IMR-90 (cell line): Measurements from ENCODE around the gene IFNL1. TPM values are rescaled to one million over a fixed set of nuclear protein-coding genes. Genes with fewer than 3 reads are reported as not detected.

Experiments
- ATAC-seq: fragments of 200-7000 bp; cut with Tn5 transposase; 2 replicates; pipeline ENCODE4 v1.9.1; 2020; ENCODE audit warnings: low read depth, mild to moderate bottlenecking, moderate library complexity
- BruUV-seq: library from RNA; stranded (reverse); fragments of 400-500 nt; replicated peaks from 2 replicates; lab custom pipeline; 2021; lab: Mats Ljungman, UMichigan
- CTCF ChIA-PET: fragments of 300-600 bp; formaldehyde crosslinking; extraction: SDS; loops from one replicate; lab custom pipeline; 2021; ENCODE audit warnings: antibody characterized with exemption; lab: Yijun Ruan, JAX
- POLR2A ChIA-PET: fragments of 300-600 bp; sonication (Branson Sonifier 250); formaldehyde crosslinking; loops from one replicate; lab custom pipeline; 2022; ENCODE audit warnings: antibody characterized with exemption; ENCODE audit not compliant: unreplicated experiment; lab: Charles Lee
- DNase-seq: peaks from one replicate; pipeline ENCODE4 v3.0.0; 2013
- H2AFZ ChIP-seq: replicated peaks from 2 replicates; pipeline ENCODE3; 2013; ENCODE audit warnings: low read length, mild to moderate bottlenecking; ENCODE audit not compliant: poor library complexity
- H2AK5ac ChIP-seq: 2 replicates; pipeline ENCODE4 v1.6.1; 2013; ENCODE audit warnings: low read depth, low read length, inconsistent platforms
- H2AK9ac ChIP-seq: replicated peaks from 2 replicates; pipeline ENCODE3; 2013; ENCODE audit warnings: mild to moderate bottlenecking, low read depth, low read length, moderate library complexity; ENCODE audit not compliant: poor library complexity
- H2BK120ac ChIP-seq: 2 replicates; pipeline ENCODE4 v1.6.1; 2013; ENCODE audit warnings: low read depth, low read length, inconsistent platforms
- H2BK15ac ChIP-seq: 3 replicates; pipeline ENCODE4 v1.6.1; 2013; ENCODE audit warnings: low read depth, low read length, inconsistent platforms
- H2BK20ac ChIP-seq: 2 replicates; pipeline ENCODE4 v1.6.1; 2013; ENCODE audit warnings: low read depth, mild to moderate bottlenecking, inconsistent platforms, low read length, moderate library complexity
- H2BK5ac ChIP-seq: 2 replicates; pipeline ENCODE4 v1.6.1; 2013; ENCODE audit warnings: mild to moderate bottlenecking, low read depth, low read length, inconsistent platforms; ENCODE audit not compliant: poor library complexity, severe bottlenecking
- H3K14ac ChIP-seq: replicated peaks from 2 replicates; pipeline ENCODE4 v1.6.1; 2013; ENCODE audit warnings: low read depth, low read length, inconsistent platforms
- H3K18ac ChIP-seq: 2 replicates; pipeline ENCODE4 v1.6.1; 2013; ENCODE audit warnings: low read depth, low read length, control low read depth
- H3K23ac ChIP-seq: 2 replicates; pipeline ENCODE4 v1.6.1; 2013; ENCODE audit warnings: low read depth, low read length, inconsistent platforms
- H3K27ac ChIP-seq: 2 replicates; pipeline ENCODE4 v1.5.1; 2013; ENCODE audit warnings: mild to moderate bottlenecking, control low read depth, low read length; ENCODE audit not compliant: insufficient read depth
- H3K27me3 ChIP-seq: 2 replicates; pipeline ENCODE4 v1.6.1; 2013; ENCODE audit warnings: low read length; ENCODE audit not compliant: control insufficient read depth, insufficient read depth
- H3K36me3 ChIP-seq: 2 replicates; pipeline ENCODE4 v1.6.1; 2013; ENCODE audit warnings: low read length, mixed read lengths; ENCODE audit not compliant: control insufficient read depth, insufficient read depth
- H3K4ac ChIP-seq: 2 replicates; pipeline ENCODE4 v1.6.1; 2013; ENCODE audit warnings: low read depth, low read length, inconsistent platforms
- H3K4me1 ChIP-seq: 2 replicates; pipeline ENCODE4 v1.6.1; 2013; ENCODE audit warnings: low read length, mixed read lengths; ENCODE audit not compliant: control insufficient read depth, insufficient read depth
- H3K4me2 ChIP-seq: 2 replicates; pipeline ENCODE4 v1.6.1; 2013; ENCODE audit warnings: low read depth, mild to moderate bottlenecking, control low read depth, low read length, moderate library complexity
- H3K4me3 ChIP-seq: 2 replicates; pipeline ENCODE4 v1.5.1; 2013; ENCODE audit warnings: low read depth, mild to moderate bottlenecking, control low read depth, low read length, moderate library complexity; ENCODE audit not compliant: insufficient read depth
- H3K56ac ChIP-seq: 2 replicates; pipeline ENCODE4 v1.6.1; 2013; ENCODE audit warnings: low read length, inconsistent platforms; ENCODE audit not compliant: insufficient read depth; ENCODE audit errors: extremely low read depth
- H3K79me1 ChIP-seq, 2 experiments: 2 replicates each; pipeline ENCODE4 v1.6.1; 2013; ENCODE audit warnings: low read length in 2 of 2, inconsistent platforms in 1 of 2, low read depth in 1 of 2
- H3K9ac ChIP-seq: 2 replicates; pipeline ENCODE4 v1.6.1; 2013; ENCODE audit warnings: low read depth, low read length, control low read depth
- H3K9me1 ChIP-seq: 2 replicates; pipeline ENCODE4 v1.6.1; 2013; ENCODE audit warnings: low read length, inconsistent platforms; ENCODE audit not compliant: insufficient read depth
- H3K9me3 ChIP-seq: 2 replicates; pipeline ENCODE4 v1.6.1; 2013; ENCODE audit warnings: low read length; ENCODE audit not compliant: control insufficient read depth, insufficient read depth
- H4K20me1 ChIP-seq: 2 replicates; pipeline ENCODE4 v1.6.1; 2013; ENCODE audit warnings: low read length, inconsistent platforms; ENCODE audit not compliant: insufficient read depth
- H4K5ac ChIP-seq: 2 replicates; pipeline ENCODE4 v1.6.1; 2013; ENCODE audit warnings: mild to moderate bottlenecking, low read depth, low read length, control low read depth
- H4K8ac ChIP-seq, 2 experiments: 2 replicates each; pipeline ENCODE4 v1.6.1; 2013; ENCODE audit warnings: low read depth in 2 of 2, low read length in 2 of 2, control low read depth in 1 of 2, inconsistent platforms in 1 of 2
- H4K91ac ChIP-seq: 2 replicates; pipeline ENCODE4 v1.6.1; 2013; ENCODE audit warnings: low read depth, low read length, inconsistent platforms; ENCODE audit not compliant: insufficient read depth
- MAFK ChIP-seq: IDR thresholded peaks from 2 replicates; pipeline ENCODE4 v1.6.1; 2012; ENCODE audit warnings: low read depth, low read length, improper control_type of control experiment
- MXI1 ChIP-seq: IDR thresholded peaks from 2 replicates; pipeline ENCODE4 v1.6.1; 2012; ENCODE audit warnings: low read depth, mild to moderate bottlenecking, low read length, moderate library complexity, borderline replicate concordance
- NFE2L2 ChIP-seq: fragments of 150-350 bp; IDR thresholded peaks from 2 replicates; pipeline ENCODE4 v1.6.1; 2016; ENCODE audit warnings: low read depth, mild to moderate bottlenecking, low read length
- POLR2A ChIP-seq: IDR thresholded peaks from 2 replicates; pipeline ENCODE4 v1.6.1; 2012; ENCODE audit warnings: mild to moderate bottlenecking, low read depth, low read length
- RAD21 ChIP-seq: IDR thresholded peaks from 2 replicates; pipeline ENCODE4 v1.6.1; 2012; ENCODE audit warnings: low read length, improper control_type of control experiment
- RCOR1 ChIP-seq: IDR thresholded peaks from 2 replicates; pipeline ENCODE4 v1.6.1; 2012; ENCODE audit warnings: mild to moderate bottlenecking, low read length, improper control_type of control experiment; ENCODE audit not compliant: insufficient replicate concordance
- RFX5 ChIP-seq: IDR thresholded peaks from 2 replicates; pipeline ENCODE4 v1.8.0; 2012; ENCODE audit warnings: low read depth, mild to moderate bottlenecking, low read length, moderate library complexity
- WGBS, 2 experiments: methylation state at CpG; one replicate each; pipeline versions ENCODE4 v1.1.5 to v1.1.7; 2013; ENCODE audit warnings: missing lambda C conversion rate in 2 of 2; ENCODE audit not compliant: insufficient read length in 1 of 2; ENCODE audit errors: extremely low coverage in 2 of 2; 5-methylcytosine and 5-hydroxymethylcytosine counted together
- dilution Hi-C: fragments of 300-500 bp; cut with HindIII; formaldehyde crosslinking; loops from one replicate; pipeline ENCODE4 v1.14.3; 2018; ENCODE audit warnings: low sequenced_read_pairs; ENCODE audit not compliant: unreplicated experiment
- in situ Hi-C: fragments of 300-500 bp; cut with MboI; formaldehyde crosslinking; loops from 3 replicates; pipeline ENCODE4 v1.14.3; 2019; ENCODE audit warnings: low sequenced_read_pairs, inconsistent platforms, mixed read lengths
- intact Hi-C: fragments of 100-400 bp; cut with micrococcal nuclease; formaldehyde crosslinking; loops from 2 replicates; pipeline ENCODE4 v1.10.0; 2022
- polyA plus RNA-seq, 3 experiments: library from polyadenylated mRNA; depleted of rRNA; stranded (reverse); fragments of >200 nt; gene quantifications; 2 replicates each; pipeline ENCODE4 v1.2.3, GENCODE V29; 2012; ENCODE audit warnings: low replicate concordance in 1 of 3
- total RNA-seq: library from RNA; depleted of rRNA; stranded (reverse); fragments of >200 nt; gene quantifications from 2 replicates; pipeline ENCODE4 v1.2.3, GENCODE V29; 2012
- TF ChIP-seq, protein P1 (sequence below): conservative IDR thresholded peaks from 2 replicates; pipeline ENCODE4 v1.5.1; 2012; ENCODE audit warnings: mild to moderate bottlenecking, low read depth, low read length, improper control_type of control experiment
- TF ChIP-seq, protein P2 (sequence below): fragments of 150-350 bp; IDR thresholded peaks from 2 replicates; pipeline ENCODE4 v1.6.1; 2017; ENCODE audit warnings: mild to moderate bottlenecking, antibody characterized with exemption, low read length, low read depth

The IFNL1 gene
- total and polyA plus RNA-seq, 2 of the 4 experiments (the other 2 are of a cell fraction), result not detected

DNA sequence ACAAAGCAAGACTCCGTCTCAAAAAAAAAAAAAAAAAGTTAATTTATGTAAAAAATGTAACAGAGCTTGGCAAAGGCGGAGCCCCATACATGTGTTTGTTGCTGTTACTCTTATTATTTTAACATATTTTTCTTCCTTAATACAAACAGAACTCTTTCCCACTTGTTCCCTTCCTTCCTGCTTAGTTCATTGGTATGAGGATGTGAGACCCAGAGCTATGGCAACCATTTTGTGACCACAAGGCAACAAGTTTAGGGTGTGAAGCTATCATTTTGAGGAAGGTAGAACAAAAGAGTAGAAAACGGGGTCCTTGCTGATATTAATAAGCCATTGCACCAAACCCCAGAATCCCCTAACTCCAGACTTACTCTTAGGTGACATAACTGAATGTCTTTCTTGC is 5.4 kb downstream of the IFNL1 start:
- H4K91ac ChIP-seq, result no peak overlapping the region
- no peak overlapping the region for H3K9ac ChIP-seq
- no peak overlapping the region for H2AK5ac ChIP-seq
- ChIA-PET CTCF (no interaction called here), POLR2A (no interaction called here)
- H3K14ac ChIP-seq, result no peak overlapping the region
- no peak overlapping the region for H3K4ac ChIP-seq
- in situ Hi-C loops (no loop called here), dilution Hi-C loops (no loop called here), intact Hi-C loops (no loop called here)
- WGBS, 2 experiments, result no CpG with 5 or more reads among the region's 3 CpGs
- no peak overlapping the region for H3K27ac ChIP-seq
- H3K18ac ChIP-seq, result no peak overlapping the region
- no peaks in the 10 kb centered on the region for H3K4me1 ChIP-seq
- no peak for ATAC-seq
- no peak overlapping the region for H4K8ac ChIP-seq
- H3K9me3 ChIP-seq, result peaks cover 2% of the 10 kb centered on the region; the same call in 1 of the 2 replicates
- DNase-seq, result no peak
- no peak overlapping the region for H2AK9ac ChIP-seq
- no peak overlapping the region for H3K4me2 ChIP-seq
- H2BK20ac ChIP-seq, result no peak overlapping the region
- no peak for TF ChIP-seq POLR2A
- no peak for TF ChIP-seq RAD21
- TF ChIP-seq RFX5, result no peak
- no peak for TF ChIP-seq MXI1
- TF ChIP-seq, protein P1, sequence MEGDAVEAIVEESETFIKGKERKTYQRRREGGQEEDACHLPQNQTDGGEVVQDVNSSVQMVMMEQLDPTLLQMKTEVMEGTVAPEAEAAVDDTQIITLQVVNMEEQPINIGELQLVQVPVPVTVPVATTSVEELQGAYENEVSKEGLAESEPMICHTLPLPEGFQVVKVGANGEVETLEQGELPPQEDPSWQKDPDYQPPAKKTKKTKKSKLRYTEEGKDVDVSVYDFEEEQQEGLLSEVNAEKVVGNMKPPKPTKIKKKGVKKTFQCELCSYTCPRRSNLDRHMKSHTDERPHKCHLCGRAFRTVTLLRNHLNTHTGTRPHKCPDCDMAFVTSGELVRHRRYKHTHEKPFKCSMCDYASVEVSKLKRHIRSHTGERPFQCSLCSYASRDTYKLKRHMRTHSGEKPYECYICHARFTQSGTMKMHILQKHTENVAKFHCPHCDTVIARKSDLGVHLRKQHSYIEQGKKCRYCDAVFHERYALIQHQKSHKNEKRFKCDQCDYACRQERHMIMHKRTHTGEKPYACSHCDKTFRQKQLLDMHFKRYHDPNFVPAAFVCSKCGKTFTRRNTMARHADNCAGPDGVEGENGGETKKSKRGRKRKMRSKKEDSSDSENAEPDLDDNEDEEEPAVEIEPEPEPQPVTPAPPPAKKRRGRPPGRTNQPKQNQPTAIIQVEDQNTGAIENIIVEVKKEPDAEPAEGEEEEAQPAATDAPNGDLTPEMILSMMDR, result no peak
- TF ChIP-seq, protein P2, sequence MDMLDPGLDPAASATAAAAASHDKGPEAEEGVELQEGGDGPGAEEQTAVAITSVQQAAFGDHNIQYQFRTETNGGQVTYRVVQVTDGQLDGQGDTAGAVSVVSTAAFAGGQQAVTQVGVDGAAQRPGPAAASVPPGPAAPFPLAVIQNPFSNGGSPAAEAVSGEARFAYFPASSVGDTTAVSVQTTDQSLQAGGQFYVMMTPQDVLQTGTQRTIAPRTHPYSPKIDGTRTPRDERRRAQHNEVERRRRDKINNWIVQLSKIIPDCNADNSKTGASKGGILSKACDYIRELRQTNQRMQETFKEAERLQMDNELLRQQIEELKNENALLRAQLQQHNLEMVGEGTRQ, result no peak
- TF ChIP-seq MAFK, result no peak
- TF ChIP-seq RCOR1, result no peak
- TF ChIP-seq NFE2L2, result no peak
- H3K79me1 ChIP-seq, result no peaks in the 10 kb centered on the region
- no peak overlapping the region for H3K23ac ChIP-seq
- no peaks in the 10 kb centered on the region for H3K36me3 ChIP-seq
- H2BK120ac ChIP-seq, result no peak overlapping the region
- BruUV-seq, result no TSS peak
- no peak overlapping the region for H4K5ac ChIP-seq
- H3K4me3 ChIP-seq, result no peak overlapping the region
- H3K27me3 ChIP-seq, result peaks cover 58% of the 10 kb centered on the region
- H3K9me1 ChIP-seq, result no peaks in the 10 kb centered on the region
- H3K56ac ChIP-seq, result no peak overlapping the region
- no peak overlapping the region for H2BK15ac ChIP-seq
- H2AFZ ChIP-seq, result no peak overlapping the region
- no peaks in the 10 kb centered on the region for H4K20me1 ChIP-seq
- H2BK5ac ChIP-seq, result no peak overlapping the region
